PC-3 (cell line): ENCODE measurements around the gene HACD3. TPM values are rescaled to one million over a fixed set of nuclear protein-coding genes. Genes with fewer than 3 reads are reported as not detected.

Experiments
- ATAC-seq: fragments of 200-7000 bp; cut with Tn5 transposase; 2 replicates; pipeline ENCODE4 v1.9.1; 2020; ENCODE audit warnings: mild to moderate bottlenecking, moderate library complexity
- BruUV-seq: library from RNA; stranded (reverse); fragments of 400-500 nt; replicated peaks from 2 replicates; lab custom pipeline; 2021; lab: Mats Ljungman, UMichigan
- CTCF ChIA-PET: fragments of 300-600 bp; sonication (Branson Sonifier 250); formaldehyde crosslinking; loops from one replicate; lab custom pipeline; 2022; ENCODE audit warnings: antibody characterized with exemption; lab: Charles Lee
- POLR2A ChIA-PET: fragments of 300-600 bp; sonication (Branson Sonifier 250); formaldehyde crosslinking; loops from one replicate; lab custom pipeline; 2022; ENCODE audit warnings: antibody characterized with exemption; ENCODE audit not compliant: unreplicated experiment; lab: Charles Lee
- DNase-seq: peaks from one replicate; pipeline ENCODE4 v3.0.0-alpha.2; 2015
- H2AFZ ChIP-seq: fragments of 300-600 bp; sonication (generic); 2 replicates; pipeline ENCODE4 v1.6.0; 2016; ENCODE audit warnings: antibody characterized with exemption, low read length
- H3F3A ChIP-seq: fragments of 300-600 bp; sonication (generic); one replicate; pipeline ENCODE4 v1.6.0; 2017; ENCODE audit warnings: antibody characterized with exemption, low read length, control low read depth, mild to moderate bottlenecking; ENCODE audit not compliant: unreplicated experiment
- H3K27ac ChIP-seq: fragments of 300-600 bp; sonication (generic); 2 replicates; pipeline ENCODE4 v1.5.1; 2016; ENCODE audit warnings: mild to moderate bottlenecking, low read length
- H3K27me3 ChIP-seq: fragments of 300-600 bp; sonication (generic); 2 replicates; pipeline ENCODE4 v1.6.1; 2016; ENCODE audit warnings: low read length, mixed read lengths
- H3K36me3 ChIP-seq: fragments of 300-600 bp; sonication (generic); 2 replicates; pipeline ENCODE4 v1.6.1; 2016; ENCODE audit warnings: low read depth, mixed run types, low read length, mixed read lengths
- H3K4me1 ChIP-seq: fragments of 300-600 bp; sonication (generic); 2 replicates; pipeline ENCODE4 v1.5.1; 2016; ENCODE audit warnings: low read length; ENCODE audit not compliant: insufficient read depth
- H3K4me2 ChIP-seq: fragments of 300-600 bp; sonication (generic); 2 replicates; pipeline ENCODE4 v1.6.0; 2016; ENCODE audit warnings: low read length
- H3K4me3 ChIP-seq: fragments of 300-600 bp; sonication (generic); 2 replicates; pipeline ENCODE4 v1.5.1; 2016; ENCODE audit warnings: mild to moderate bottlenecking, low read length, mixed read lengths
- H3K79me2 ChIP-seq: fragments of 300-600 bp; sonication (generic); 2 replicates; pipeline ENCODE4 v1.6.1; 2017; ENCODE audit warnings: low read length, mixed read lengths
- H3K9ac ChIP-seq: fragments of 300-600 bp; sonication (generic); 2 replicates; pipeline ENCODE4 v1.6.0; 2016; ENCODE audit warnings: mild to moderate bottlenecking, low read length
- H3K9me2 ChIP-seq: fragments of 300-600 bp; sonication (generic); replicated peaks from 2 replicates; pipeline ENCODE4 v1.6.1; 2016; ENCODE audit warnings: mixed run types, low read length, mixed read lengths
- H3K9me3 ChIP-seq: fragments of 300-600 bp; sonication (generic); 2 replicates; pipeline ENCODE4 v1.6.1; 2016; ENCODE audit warnings: low read length, mixed read lengths
- H4K20me1 ChIP-seq: fragments of 300-600 bp; sonication (generic); 2 replicates; pipeline ENCODE4 v1.6.1; 2016; ENCODE audit warnings: low read length, mixed read lengths
- EZH2 ChIP-seq: fragments of 300-600 bp; sonication (generic); IDR thresholded peaks from one replicate; pipeline ENCODE4 v1.6.1; 2017; ENCODE audit warnings: antibody characterized with exemption, mild to moderate bottlenecking, low read length; ENCODE audit not compliant: unreplicated experiment
- EZH2phosphoT487 ChIP-seq: fragments of 300-600 bp; sonication (generic); IDR thresholded peaks from 2 replicates; pipeline ENCODE4 v1.6.1; 2018; ENCODE audit warnings: mild to moderate bottlenecking, antibody characterized with exemption, low read length, borderline replicate concordance
- intact Hi-C: fragments of 100-400 bp; cut with micrococcal nuclease; formaldehyde crosslinking; loops from 2 replicates; pipeline ENCODE4 v1.9.0; 2023
- total RNA-seq: library from RNA; depleted of rRNA; stranded (reverse); fragments of >200 nt; gene quantifications from 2 replicates; pipeline ENCODE4 v1.2.3, GENCODE V29; 2014
- TF ChIP-seq, protein P1 (sequence below): fragments of 300-600 bp; sonication (generic); conservative IDR thresholded peaks from 2 replicates; pipeline ENCODE4 v1.5.1; 2017; ENCODE audit warnings: antibody characterized with exemption, low read depth, mild to moderate bottlenecking, low read length

The HACD3 gene
- total RNA-seq, 1 experiment from 2014 or later: 64.9 TPM

DNA sequence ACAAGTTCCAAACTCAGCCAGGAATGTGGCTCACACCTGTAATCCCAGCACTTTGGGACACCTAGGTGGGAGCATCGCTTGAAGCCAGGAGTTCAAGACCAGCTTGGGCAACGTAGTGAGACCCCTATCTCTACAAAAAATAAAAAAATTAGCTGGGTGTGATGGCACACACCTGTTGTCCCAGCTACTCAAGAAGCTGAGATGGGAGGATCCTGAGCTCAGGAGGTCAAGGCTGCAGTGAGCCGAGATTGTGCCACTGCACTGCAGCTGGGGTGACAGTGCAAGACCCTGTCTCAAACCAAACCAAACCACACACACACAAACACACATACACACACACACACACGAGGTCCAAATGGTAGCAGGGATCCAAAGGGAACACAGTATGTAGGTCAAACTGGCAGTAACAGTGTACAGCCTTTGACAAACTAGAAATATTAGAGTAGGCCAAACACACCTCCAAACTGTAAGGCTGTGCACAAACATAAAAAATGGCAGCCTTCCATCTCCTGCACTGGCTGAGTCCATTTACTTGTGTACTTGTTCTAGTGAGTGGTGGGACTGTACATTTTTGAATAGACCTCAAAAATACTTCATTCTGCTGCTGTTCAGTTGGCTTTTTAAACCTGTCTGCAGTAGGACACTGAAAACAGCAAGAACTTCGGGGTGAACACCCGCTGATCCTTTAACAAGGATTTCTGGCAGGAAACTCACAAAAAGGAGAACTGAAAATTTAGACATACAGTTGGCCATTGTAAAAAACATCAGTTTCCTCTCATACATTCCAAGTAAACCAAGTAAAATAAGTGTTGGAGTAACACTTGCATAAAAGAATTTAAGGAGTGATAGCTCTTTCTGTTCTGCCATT is 47.1 kb downstream of the HACD3 start:
- Histone ChIP-seq H3K27me3 (no peaks in the 10 kb centered on the region), H3K4me2 (no peak overlapping the region), H3K4me3 (no peak overlapping the region), H3K79me2 (no peaks in the 10 kb centered on the region), H3K9me2 (no peaks in the 10 kb centered on the region), H3K36me3 (peaks cover 26% of the 10 kb centered on the region), H3K27ac (no peak overlapping the region), H3F3A (no peaks in the 10 kb centered on the region), H4K20me1 (no peaks in the 10 kb centered on the region), H3K9me3 (no peaks in the 10 kb centered on the region), H2AFZ (no peak overlapping the region), H3K4me1 (peaks cover 26% of the 10 kb centered on the region), H3K9ac (no peak overlapping the region)
- DNase-seq: no peak
- CTCF ChIA-PET: no interaction called here
- BruUV-seq: TSS peak; percentile 46
- ATAC-seq: no peak
- intact Hi-C loops: loop anchor here (5.0 kb wide), 1 partner anchor 45 kb away; the partner anchor contains the start of gene HACD3
- POLR2A ChIA-PET: no interaction called here
- no peak for TF ChIP-seq EZH2
- no peak for TF ChIP-seq EZH2phosphoT487
- TF ChIP-seq, protein P1, sequence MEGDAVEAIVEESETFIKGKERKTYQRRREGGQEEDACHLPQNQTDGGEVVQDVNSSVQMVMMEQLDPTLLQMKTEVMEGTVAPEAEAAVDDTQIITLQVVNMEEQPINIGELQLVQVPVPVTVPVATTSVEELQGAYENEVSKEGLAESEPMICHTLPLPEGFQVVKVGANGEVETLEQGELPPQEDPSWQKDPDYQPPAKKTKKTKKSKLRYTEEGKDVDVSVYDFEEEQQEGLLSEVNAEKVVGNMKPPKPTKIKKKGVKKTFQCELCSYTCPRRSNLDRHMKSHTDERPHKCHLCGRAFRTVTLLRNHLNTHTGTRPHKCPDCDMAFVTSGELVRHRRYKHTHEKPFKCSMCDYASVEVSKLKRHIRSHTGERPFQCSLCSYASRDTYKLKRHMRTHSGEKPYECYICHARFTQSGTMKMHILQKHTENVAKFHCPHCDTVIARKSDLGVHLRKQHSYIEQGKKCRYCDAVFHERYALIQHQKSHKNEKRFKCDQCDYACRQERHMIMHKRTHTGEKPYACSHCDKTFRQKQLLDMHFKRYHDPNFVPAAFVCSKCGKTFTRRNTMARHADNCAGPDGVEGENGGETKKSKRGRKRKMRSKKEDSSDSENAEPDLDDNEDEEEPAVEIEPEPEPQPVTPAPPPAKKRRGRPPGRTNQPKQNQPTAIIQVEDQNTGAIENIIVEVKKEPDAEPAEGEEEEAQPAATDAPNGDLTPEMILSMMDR: no peak

DNA sequence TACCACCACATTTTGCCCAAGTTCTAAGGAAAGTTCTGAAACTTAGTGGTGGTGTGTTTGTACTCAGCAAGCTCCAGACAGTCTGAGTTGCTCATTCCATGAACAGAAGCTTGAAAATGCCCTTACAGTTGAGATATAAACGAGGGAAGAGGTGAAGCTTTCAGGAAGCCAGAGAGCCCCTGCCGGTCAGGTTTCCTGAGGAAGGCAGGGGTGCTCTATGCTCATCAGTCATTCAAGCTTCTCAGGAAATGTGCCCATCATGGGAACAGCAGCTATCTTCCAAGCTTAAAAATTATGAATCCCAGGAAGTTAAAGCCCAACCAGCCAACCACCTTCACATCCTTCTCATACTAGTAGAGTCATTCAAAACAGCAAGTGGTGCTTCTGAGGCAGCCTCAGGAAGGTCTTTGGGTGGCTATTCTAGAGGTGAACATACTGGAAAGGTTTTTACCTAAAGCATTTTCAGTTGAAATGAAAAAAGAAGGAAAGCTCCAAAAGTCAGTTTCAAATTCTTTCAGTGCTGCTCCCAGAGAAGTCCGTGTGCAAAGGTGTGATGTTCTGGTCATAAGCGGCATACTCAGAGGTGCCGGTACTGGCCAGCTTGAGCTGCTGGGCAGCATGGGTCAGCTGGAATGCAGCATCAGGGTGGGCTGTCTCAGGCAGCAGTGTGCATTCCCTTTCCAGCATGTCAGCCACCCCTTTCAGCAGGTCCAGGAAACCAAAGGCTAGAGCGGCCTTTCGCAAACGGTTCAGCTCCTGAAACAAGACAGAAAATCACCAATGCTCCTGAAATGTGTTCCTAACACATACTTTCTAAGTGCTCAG is 48.9 kb downstream of the HACD3 start:
- TF ChIP-seq, protein P1: no peak
- no peak for TF ChIP-seq EZH2
- no peak for TF ChIP-seq EZH2phosphoT487
- no TSS peak for BruUV-seq
- CTCF ChIA-PET: interaction anchor here (0.6 kb wide), 1 partner anchor 292 kb away, joined by 5 read pairs; no protein-coding TSS in a partner anchor

More for the DNA sequence above, 48.9 kb downstream of the HACD3 start:
- Histone ChIP-seq H3K4me3 (no peak overlapping the region), H3K36me3 (peaks cover 23% of the 10 kb centered on the region), H3K4me1 (peaks cover 26% of the 10 kb centered on the region), H4K20me1 (no peaks in the 10 kb centered on the region), H3K9me3 (no peaks in the 10 kb centered on the region), H3K27me3 (no peaks in the 10 kb centered on the region), H3K79me2 (no peaks in the 10 kb centered on the region), H3K4me2 (no peak overlapping the region), H3K27ac (no peak overlapping the region), H3K9me2 (no peaks in the 10 kb centered on the region), H2AFZ (no peak overlapping the region), H3F3A (no peaks in the 10 kb centered on the region), H3K9ac (no peak overlapping the region)
- intact Hi-C loops: loop anchor here (5.0 kb wide), 1 partner anchor 47 kb away; the partner anchor contains the start of gene HACD3
- no peak for DNase-seq
- no peak for ATAC-seq
- POLR2A ChIA-PET: no interaction called here
